KOPT-K1 (cell line): ENCODE measurements around the gene HES1.
A peak's percentile ranks its signal among the peaks of the same experiment; 100 is the strongest.
"Not testable (repeated sequence)": the region's sequence is repeated elsewhere in the genome, so short reads cannot be mapped to it uniquely, and the experiment has no call there.

Experiments used
- H3K27ac ChIP-seq: fragments of 200-600 bp; sonication (generic); 2 replicates; pipeline ENCODE4 v1.5.1; 2016; ENCODE audit warnings: antibody characterized with exemption, mild to moderate bottlenecking, low read depth, low read length; ENCODE audit not compliant: poor library complexity, severe bottlenecking
- H3K36me3 ChIP-seq: fragments of 200-600 bp; sonication (generic); 2 replicates; pipeline ENCODE4 v1.5.1; 2017; ENCODE audit warnings: antibody characterized with exemption, mild to moderate bottlenecking, low read length, moderate library complexity; ENCODE audit not compliant: insufficient read depth
- H3K9me3 ChIP-seq: fragments of 200-600 bp; sonication (generic); 2 replicates; pipeline ENCODE4 v1.5.1; 2017; ENCODE audit warnings: antibody characterized with exemption, low read length, mild to moderate bottlenecking; ENCODE audit not compliant: insufficient read depth, poor library complexity, severe bottlenecking

Gene HES1

DNA sequence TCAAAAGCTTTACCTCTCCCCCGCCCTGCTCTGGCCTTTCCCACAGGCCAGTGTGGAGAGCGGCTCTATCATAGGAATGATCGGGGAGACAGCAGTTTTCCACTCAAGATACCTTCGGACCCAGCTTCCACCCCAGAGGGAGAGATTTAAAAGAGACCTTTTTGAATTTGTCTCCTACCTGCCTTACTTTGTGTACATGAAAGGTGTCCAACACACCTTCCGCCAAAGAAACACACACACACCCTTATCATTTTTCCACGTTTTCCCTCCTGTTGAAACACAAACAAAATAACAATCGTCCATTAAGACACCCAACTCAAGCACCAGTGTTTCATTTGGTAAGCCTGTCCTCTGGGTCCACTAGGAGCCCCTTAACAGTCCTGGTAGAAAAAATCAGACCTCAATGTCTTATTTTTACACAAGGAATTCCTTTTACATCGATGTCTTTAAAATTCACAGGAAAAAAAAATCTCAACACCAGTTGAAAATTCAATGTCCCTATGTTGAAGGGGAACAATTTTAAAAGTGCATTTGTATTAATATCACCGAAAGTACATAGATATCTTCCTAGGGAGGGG is 4.0 kb downstream of the HES1 start:
- Histone ChIP-seq H3K9me3 (no peaks in the 10 kb centered on the region), H3K27ac (no peak overlapping the region), H3K36me3 (no peaks in the 10 kb centered on the region)

DNA sequence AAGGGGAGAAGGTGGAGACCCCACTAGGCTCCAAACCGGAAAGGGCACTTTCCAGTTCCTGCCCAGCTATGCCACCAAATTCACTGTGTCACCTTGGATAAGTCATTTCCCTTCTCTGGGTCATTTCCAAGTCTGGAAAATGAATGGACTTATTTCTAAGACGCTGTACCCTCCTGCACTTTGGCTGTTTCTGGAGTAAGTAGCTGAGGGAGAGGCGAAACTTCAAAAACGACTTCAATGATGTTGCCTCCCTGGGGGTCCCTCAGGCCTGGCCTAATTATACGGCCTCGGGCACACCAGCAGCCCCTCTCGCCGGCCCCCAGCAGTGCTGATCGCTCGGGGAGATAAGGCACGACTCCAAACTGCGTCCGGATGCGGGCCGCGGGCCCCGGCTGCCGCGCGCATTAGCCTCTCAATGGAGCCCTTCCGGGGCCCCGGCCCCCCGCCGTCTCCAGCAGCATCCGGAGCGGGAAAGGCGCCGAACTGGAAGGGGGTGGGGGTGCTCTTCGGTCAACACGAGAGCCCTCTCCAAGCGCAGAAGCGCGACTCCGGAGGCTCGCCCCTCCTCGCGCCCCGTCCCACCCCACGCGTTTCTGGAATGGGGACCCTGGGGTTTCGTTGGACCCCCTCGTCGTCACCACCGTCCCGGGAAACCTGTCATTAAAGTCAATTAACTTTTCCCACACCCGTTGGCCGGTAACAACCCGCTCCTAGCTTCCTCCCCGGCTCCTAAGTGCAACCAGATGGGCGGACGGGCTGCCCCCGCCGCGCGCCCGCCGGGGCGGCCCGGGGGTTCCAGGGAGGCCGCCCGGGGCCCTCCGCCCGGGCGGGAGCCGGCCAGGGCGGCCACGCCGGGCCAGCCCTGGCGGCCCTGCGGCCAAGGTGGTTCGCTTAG is 4.8 kb downstream of the HES1 start:
- Histone ChIP-seq H3K9me3 (no peaks in the 10 kb centered on the region), H3K27ac (peak overlapping the region; percentile 19), H3K36me3 (no peaks in the 10 kb centered on the region)

DNA sequence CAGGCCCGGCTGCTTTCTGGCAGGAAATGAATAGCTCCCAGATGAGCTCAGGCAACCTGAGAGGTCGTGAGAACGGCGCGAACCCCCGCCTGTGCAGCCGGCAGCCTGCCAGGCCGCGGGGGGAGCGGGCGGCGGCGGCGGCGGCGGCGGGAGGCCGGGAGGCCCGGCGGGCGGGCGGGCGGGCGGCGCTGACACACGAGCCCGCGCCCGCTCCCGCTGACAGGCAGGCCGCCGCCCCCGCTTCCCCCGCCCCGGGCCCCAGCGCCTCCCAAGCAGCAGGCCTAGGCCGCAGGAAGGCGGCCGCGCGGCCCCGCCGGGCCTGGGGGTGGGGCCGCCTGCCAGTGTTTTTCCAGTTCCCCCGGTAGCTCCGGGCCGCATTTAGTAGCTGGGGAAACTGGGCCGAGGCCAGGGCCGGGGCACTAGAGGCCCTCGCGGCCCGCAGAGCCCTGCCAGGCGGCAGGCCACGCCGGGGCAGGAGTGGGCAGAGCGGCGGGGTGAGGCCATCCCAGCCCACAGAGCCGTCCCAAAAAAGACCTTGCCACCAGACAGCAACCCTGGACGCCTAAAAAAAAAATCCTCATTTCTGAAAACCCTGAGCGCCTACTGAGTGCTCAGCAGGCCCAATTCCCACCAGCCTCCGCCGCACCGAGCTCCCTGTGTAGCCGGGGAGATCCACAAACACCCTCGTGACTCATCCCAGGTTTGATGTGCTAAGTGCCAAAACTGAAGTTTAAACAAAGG is 5.6 kb downstream of the HES1 start:
- Histone ChIP-seq H3K36me3 (no peaks in the 10 kb centered on the region), H3K27ac (peak overlapping the region; percentile 44), H3K9me3 (no peaks in the 10 kb centered on the region)

DNA sequence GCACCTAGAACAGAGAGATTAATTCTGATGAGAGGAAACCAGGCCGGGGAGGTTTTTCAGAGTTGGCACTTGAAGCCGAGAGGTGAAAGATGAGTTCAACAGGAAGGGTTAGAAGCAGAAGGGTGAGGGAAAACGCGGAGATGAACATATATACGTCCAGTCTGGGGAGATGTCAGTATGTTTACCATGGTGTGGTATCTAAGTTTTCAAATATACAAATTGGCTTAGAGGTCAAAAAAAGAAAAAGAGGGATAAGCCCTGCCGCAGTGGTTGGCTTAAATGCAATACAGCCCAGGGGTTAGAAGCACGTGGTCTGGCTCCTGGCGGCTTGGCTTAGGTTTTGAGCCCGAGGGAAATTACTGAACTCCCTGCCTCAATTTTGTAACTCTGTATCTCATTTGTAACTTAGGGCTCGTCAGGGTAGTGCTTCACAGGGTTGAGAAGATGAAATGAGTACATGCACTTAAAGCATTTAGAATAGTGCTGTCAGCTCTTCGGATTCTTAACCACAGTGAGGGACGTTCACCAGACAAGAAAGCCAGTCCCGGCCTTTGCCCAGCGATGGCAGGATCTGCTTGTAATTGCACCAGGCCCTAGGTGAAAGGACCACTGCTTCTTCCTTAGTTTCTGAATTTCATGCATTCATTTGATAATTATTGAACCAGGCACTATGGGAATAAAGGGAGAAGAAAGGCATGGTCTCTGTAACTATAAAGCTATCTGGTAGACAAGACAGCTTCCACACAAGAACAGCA is 6.4 kb downstream of the HES1 start:
- no peaks in the 10 kb centered on the region for H3K9me3 ChIP-seq
- H3K36me3 ChIP-seq = no peaks in the 10 kb centered on the region
- peak overlapping the region; percentile 44 for H3K27ac ChIP-seq

DNA sequence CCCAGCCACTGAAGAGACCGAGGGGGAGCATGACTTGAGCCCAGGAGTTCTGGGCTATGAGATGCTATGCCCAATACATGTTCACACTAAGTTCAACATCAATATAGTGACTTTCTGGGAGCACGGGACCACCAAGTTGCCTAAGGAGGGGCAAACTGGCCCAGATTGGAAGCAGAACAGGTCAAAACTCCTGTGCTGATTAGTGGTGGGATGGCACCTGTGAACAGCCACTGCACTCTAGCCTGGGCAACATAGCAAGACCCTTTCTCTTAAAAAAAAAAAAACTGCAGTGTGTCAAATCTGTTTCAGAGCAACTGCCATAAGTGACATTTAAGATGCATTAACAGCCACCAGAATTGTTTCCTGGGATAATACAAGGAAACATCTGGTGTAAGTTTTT is 9.8 kb downstream of the HES1 start:
- H3K9me3 ChIP-seq = no peaks in the 10 kb centered on the region
- H3K27ac ChIP-seq = no peak overlapping the region
- H3K36me3 ChIP-seq = no peaks in the 10 kb centered on the region

DNA sequence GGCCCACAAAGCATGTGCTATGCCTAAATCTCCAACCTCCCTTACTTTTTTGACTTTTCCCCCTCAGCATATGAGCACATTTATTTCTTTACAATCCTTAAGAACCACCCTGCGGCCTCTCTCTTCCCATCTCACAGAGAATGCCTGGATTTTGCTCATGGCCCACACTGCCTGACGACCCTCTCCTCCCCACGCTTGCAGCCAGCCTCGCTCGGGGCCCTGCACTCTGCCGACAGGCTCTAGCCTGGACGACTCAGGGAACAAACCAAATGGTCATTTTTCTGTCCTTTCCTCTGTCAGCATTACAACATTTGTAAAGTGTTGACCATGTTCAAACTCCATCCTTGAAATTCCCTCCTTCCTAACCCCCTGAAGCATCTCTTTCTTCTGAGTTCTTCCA is 11.7 kb downstream of the HES1 start:
- H3K9me3 ChIP-seq = no peaks in the 10 kb centered on the region
- H3K36me3 ChIP-seq = no peaks in the 10 kb centered on the region
- H3K27ac ChIP-seq = no peak overlapping the region

DNA sequence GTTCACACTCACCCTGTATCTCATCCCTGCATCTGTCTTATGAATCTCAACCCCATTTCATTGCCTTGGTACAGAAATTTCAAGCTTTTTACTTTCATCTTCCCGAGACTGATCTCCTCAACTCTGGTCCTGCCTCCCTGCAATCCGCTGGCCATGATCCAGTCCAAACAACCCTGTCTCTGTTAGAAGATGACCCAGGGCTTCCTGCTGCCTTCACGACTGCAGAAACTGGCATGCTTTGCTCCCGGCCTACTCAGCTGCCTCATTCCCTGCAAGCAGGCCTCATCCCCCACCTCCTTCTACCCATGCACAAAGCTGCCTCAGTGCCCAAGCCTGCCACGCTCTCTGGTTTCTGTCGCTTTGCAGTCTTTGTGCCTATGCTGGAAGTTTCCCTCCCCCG is 12.4 kb downstream of the HES1 start:
- Histone ChIP-seq H3K36me3 (no peaks in the 10 kb centered on the region), H3K9me3 (no peaks in the 10 kb centered on the region), H3K27ac (no peak overlapping the region)

DNA sequence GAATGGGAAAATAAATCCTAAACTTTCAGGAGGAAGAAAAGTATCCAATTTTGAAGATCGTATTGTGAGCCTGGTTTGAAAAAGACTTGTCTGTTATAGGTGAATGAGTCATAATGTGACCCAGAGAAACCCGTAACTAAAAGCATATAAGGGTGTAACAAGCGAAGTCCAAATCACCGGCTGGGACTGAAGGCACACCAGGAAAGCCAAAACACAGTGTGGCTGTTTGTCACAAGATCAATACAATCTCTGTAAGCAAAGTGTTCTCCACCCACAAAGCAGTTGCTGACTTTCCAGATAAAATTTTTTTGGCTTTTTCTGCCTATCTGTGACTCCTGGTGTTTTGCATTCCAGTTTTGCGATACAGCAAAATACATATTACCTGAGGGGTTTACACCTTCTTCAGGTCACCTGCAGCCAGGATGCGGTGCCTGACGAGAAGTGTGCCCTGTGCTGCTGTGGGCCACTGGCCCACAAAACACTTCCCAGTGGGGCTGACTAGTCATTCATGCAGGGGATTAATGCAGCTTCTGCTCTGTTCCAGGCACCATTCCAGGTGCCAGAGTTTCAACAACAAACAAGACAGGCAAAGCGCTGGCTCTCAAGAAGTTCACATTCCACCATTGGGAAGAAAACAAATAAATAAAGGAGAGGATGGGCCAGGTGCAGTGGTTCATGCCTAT is 14.4 kb downstream of the HES1 start:
- peaks cover 12% of the 10 kb centered on the region for H3K9me3 ChIP-seq
- no peak overlapping the region for H3K27ac ChIP-seq

DNA sequence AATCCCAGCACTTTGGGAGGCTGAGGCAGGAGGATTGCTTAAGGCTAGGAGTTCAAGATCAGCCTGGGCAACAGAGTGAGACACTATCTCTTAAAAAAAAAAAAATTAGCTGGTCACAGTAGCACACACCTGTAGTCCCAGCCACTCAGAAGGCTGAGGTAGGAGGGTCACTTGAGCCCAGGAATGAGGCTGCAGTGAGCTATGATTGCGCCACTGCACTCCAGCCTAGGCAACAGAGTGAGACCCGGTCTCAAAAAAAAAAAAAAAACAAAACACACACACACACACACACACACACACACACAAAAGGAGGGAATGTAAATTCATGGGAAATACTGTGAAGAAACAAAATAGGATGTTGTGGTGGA is 15.0 kb downstream of the HES1 start:
- H3K9me3 ChIP-seq = peaks cover 12% of the 10 kb centered on the region
- H3K27ac ChIP-seq, H3K36me3 ChIP-seq: not testable (repeated sequence)

More for the DNA sequence above, 14.4 kb downstream of the HES1 start:
- no peaks in the 10 kb centered on the region for H3K36me3 ChIP-seq

DNA sequence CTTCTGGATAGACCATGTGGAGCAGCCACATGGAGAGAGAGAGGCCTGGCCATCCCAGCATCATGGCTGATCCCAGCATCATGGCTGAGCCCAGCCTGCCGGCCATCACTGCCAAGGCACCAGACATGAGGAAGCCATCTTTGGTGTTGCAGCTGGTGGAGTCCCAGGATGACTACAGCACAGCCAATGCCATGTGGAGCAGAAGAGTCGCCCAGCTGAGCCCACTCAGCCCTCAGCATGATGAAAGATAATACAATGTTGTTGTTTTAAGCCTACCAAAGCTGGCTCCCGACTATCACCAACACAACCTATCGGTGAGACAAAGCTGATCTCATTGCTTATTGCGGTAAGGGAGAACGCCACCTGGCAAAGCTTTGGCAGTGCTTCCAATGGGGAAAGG is 18.4 kb downstream of the HES1 start:
- peaks cover 12% of the 10 kb centered on the region for H3K9me3 ChIP-seq
- no peak overlapping the region for H3K27ac ChIP-seq
- no peaks in the 10 kb centered on the region for H3K36me3 ChIP-seq

DNA sequence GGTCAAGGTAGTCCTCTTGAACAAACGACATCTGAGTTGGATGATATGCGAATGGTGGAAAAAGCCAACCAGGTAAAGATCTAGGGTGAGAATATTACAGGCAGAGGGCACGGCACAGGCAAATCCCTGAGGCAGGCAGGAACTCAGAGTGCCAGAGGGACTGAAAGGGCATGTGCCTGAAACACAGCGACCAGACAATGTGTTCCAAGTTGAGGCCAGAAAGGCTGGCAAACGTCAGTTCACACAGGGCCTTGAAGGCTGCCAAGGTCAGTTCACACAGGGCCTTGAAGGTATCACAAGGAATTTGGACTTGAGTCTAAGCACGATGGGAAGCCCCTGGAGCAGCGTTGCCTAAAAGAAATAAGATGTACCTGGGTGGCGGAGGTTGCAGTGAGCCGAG is 20.1 kb downstream of the HES1 start:
- Histone ChIP-seq H3K36me3 (no peaks in the 10 kb centered on the region), H3K9me3 (peaks cover 12% of the 10 kb centered on the region), H3K27ac (no peak overlapping the region)

DNA sequence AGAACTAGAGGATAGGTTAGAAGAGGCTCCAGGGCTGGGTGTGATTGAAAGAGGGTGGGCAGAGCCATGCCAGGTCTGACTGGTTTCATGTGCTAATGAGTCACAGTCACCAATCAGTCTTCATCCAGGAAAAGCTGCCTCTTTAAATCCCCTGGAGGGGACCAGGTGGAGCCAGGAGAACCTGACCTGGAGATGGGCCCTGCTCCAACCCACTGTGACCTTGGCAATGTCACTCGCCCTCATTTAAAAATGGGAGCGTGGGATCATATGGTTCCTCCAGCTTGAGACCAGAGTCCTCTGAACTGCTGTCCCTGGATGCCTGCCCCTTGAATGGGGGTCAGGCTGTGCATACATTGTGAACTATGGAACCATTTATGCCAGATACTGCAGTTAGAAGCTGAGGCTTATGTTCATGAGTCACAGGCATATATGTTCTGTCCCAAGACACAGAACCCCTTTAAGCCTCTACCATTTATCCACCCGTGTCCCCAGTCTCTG is 23.0 kb downstream of the HES1 start:
- Histone ChIP-seq H3K9me3 (peaks cover 10% of the 10 kb centered on the region), H3K27ac (no peak overlapping the region), H3K36me3 (no peaks in the 10 kb centered on the region)

DNA sequence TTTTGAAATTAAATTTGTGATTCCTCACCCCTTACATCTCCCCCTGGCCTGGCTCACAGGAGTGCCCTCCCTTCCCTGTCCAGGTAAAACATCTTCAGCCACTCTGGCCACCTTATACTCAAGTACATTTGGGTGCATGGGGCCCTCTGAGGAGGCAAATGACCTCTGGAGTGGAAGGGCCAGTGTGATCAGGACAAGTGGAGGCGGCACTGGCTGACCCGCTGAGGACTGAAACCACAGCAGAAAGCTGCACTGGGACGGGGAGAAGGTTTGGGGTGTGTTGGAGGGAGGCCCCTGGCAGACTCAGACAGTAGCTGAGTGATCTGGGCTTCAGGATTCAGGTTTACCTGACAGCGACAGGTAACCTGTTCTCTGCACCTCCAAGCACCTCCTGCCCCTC is 24.2 kb downstream of the HES1 start:
- Histone ChIP-seq H3K27ac (no peak overlapping the region), H3K36me3 (no peaks in the 10 kb centered on the region), H3K9me3 (no peaks in the 10 kb centered on the region)
